C4-2B (cell line): ENCODE data around the gene SIRT3.

Source experiments
- H3K27ac ChIP-seq: fragments of 450-650 bp; 2 replicates; pipeline ENCODE4 v1.5.1; 2017
- ZFX ChIP-seq: fragments of 450-650 bp; IDR thresholded peaks from 2 replicates; pipeline ENCODE4 v1.6.1; 2017
- TF ChIP-seq, protein P1 (sequence below): fragments of 450-650 bp; conservative IDR thresholded peaks from 2 replicates; pipeline ENCODE4 v1.5.1; 2017; ENCODE audit warnings: mild to moderate bottlenecking

Gene SIRT3

DNA sequence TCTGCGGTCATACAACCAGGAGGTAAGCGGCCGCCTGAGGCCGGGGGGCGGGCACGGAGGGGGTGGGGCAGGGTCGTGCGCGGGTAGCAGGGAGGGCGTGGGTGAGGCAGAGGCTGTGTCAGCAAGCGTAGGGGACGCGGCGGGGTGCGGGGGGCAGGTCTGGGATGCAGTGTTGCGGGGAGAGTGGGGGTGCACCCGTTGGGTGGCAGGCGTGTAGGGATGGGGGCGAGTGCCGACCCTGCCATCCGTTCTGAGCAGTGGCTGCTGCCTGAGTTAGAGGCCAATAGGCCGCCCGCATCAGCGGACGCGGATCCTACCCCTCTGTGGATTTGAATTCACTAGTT lies 27.3 kb downstream of the SIRT3 start:
- H3K27ac ChIP-seq: peak overlapping the region; percentile 96
- peak; percentile 53; the same call in 1 of the 2 replicates for TF ChIP-seq ZFX
- TF ChIP-seq, protein P1, sequence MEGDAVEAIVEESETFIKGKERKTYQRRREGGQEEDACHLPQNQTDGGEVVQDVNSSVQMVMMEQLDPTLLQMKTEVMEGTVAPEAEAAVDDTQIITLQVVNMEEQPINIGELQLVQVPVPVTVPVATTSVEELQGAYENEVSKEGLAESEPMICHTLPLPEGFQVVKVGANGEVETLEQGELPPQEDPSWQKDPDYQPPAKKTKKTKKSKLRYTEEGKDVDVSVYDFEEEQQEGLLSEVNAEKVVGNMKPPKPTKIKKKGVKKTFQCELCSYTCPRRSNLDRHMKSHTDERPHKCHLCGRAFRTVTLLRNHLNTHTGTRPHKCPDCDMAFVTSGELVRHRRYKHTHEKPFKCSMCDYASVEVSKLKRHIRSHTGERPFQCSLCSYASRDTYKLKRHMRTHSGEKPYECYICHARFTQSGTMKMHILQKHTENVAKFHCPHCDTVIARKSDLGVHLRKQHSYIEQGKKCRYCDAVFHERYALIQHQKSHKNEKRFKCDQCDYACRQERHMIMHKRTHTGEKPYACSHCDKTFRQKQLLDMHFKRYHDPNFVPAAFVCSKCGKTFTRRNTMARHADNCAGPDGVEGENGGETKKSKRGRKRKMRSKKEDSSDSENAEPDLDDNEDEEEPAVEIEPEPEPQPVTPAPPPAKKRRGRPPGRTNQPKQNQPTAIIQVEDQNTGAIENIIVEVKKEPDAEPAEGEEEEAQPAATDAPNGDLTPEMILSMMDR: no peak

DNA sequence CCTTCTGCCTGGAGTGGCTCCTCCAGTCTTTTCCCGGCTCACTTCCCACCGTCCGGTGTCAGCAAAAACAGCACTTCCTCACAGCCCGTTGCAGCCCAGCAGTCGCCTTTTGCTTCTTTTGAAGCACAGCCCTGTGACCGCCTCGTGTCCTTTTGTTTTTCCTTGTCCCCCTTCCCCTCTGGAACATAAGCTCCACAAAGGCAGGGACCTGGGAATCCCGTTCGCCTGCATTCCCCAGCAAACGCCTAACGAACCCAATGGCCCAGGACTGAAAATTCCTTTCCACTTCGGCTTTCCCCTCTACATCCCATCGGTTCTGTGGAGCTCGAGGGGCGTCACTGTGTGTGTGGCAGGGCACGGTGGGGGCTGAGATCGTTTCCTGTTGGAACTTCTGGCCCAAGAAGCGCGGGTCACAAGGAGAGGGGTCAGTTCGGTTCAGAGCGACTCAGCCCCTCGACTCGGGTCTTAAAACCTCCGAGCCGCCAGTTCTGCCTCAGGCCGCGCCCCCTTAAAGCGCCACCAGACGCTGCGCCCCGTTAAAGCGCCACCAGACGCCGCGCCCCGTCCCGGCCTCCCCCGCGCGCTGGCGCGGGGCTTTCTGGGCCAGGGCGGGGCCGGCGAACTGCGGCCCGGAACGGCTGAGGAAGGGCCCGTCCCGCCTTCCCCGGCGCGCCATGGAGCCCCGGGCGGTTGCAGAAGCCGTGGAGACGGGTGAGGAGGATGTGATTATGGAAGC lies 27.8 kb downstream of the SIRT3 start:
- peak overlapping the region; percentile 96 for H3K27ac ChIP-seq
- TF ChIP-seq, protein P1: no peak
- TF ChIP-seq ZFX: peak; percentile 65; the same call in 1 of the 2 replicates

DNA sequence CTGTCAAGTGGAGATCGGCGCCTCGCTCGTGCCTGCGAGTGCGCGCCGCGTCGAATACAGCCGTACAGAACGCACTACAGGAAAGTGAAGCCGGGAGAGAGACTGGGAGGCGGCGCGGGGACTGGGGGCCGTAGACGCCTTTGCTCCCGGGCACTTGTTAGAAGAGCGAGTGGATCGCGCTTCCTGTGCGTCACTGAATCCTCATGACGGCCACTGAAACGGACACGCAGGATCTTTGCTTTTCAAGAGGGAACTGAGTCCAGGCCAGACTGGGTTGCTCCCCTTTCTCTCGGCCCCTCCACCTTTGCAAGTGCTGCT lies 28.3 kb downstream of the SIRT3 start:
- H3K27ac ChIP-seq: peak overlapping the region; percentile 96
- no peak for TF ChIP-seq ZFX
- TF ChIP-seq, protein P1: no peak

DNA sequence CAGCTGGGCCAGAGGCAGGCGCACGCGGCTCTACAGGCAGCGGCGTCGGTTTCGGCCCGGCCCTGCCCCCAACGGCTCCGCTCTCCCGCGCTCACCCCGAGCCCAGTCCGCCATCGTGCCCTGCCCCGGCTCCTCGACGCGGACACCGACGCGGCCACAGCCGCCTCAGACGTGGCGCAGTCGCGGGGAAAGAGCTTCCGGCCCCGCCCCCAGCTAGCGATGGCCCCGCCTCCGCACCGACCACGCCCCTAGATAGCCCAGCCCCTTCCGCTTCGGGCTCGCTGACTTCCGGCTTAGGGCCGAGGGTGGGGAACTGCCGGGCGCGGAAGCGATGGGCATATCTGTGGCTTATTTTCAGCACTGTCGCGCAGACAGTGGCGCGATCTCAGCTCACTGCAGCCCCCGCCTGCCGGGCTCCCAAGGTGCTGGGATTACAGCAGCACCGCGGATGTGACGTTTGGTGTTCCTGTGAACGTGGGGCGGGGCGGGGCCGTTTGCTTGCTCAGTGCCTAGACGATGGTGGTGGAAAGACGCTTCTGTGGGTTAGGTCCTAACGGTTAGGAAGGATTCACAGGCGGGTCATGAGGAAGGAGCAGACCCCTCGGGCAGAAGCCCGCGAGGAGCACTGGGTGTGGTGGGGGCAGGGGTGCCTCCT lies 28.8 kb downstream of the SIRT3 start, which contains the start of the genes BET1L and RIC8A:
BET1L (minus strand) TSS at position 192 of the 655 bp plus-strand sequence; CDS start at position 114, 78 bp downstream.
RIC8A (plus strand) TSS at position 501 of the 655 bp plus-strand sequence. CDS start 1,147 bp downstream, outside the sequence.
- peak; percentile 46; the same call in 1 of the 2 replicates for TF ChIP-seq ZFX
- TF ChIP-seq, protein P1: no peak
- peak within 1 kb of the TSS; percentile 96 for H3K27ac ChIP-seq

DNA sequence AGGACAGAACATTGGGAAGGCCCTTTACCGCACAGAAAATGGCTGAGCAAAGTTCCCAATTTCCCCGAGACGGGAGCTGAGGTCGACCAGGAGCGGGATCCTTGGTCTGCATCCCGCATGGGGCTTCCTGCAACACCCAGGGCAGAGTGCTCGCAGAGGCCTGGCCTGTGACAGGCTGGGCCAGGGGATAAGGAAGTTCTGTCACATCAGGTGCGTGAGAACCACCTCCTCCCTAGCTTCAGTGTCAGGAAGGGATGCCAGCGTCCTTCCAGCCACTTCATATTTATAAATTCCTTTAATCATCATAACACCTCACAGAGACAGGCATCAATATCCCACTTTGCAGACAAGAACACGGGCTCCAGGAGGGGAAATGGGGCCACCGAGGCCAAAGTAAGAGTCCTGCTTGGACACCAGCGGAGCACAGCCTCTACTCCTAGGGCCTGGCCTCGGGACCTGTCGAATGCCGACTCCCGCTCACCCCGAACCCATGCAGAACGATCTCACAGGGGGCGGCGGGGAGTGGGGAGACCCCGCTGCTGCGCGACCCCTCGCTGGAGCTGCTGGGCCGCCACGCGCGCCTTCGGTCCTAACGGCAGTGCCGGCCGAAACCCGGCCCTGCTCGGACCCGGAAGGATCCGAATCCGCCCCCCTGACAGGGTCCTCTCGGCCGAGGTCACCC lies 29.5 kb downstream of the SIRT3 start:
- H3K27ac ChIP-seq: peak overlapping the region; percentile 96
- TF ChIP-seq ZFX: peak; percentile 82; the same call in 1 of the 2 replicates
- TF ChIP-seq, protein P1: no peak

DNA sequence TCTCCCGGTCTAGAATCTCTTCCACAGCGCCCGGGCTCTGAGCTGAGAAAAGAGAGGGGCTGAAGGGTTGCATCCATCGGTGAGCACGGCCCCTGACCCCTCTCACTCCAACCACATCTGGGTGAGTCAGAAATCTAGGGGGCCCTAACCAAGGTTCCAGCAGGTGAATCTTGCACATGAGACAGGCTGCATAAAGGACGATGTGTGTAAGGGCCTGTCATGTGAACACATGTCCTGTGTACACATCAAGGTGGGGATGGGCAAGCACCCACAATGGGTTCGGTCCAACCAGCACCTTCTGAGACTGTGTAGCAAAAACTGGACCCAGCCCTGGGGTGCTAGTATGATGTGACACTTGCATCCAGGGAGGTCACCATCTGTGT lies 30.1 kb downstream of the SIRT3 start:
- H3K27ac ChIP-seq: peak overlapping the region; percentile 96
- TF ChIP-seq ZFX: no peak
- TF ChIP-seq, protein P1: no peak
